GM19467 (cell line): ENCODE results near the gene TERC.
"Not testable (repeated sequence)": the region's sequence is repeated elsewhere in the genome, so short reads cannot be mapped to it uniquely, and the experiment has no call there.

ENCODE experiments used
- ATAC-seq: cut with Tn5 transposase; IDR thresholded peaks from one replicate; pipeline ENCODE4 v1.9.1; 2021; ENCODE audit warnings: mild to moderate bottlenecking, moderate library complexity; ENCODE audit not compliant: unreplicated experiment

The TERC gene

GRCh38 chr3:169772305-169772896 is 7.5 kb upstream of the TERC start:
- peak; percentile 20 for ATAC-seq

DNA sequence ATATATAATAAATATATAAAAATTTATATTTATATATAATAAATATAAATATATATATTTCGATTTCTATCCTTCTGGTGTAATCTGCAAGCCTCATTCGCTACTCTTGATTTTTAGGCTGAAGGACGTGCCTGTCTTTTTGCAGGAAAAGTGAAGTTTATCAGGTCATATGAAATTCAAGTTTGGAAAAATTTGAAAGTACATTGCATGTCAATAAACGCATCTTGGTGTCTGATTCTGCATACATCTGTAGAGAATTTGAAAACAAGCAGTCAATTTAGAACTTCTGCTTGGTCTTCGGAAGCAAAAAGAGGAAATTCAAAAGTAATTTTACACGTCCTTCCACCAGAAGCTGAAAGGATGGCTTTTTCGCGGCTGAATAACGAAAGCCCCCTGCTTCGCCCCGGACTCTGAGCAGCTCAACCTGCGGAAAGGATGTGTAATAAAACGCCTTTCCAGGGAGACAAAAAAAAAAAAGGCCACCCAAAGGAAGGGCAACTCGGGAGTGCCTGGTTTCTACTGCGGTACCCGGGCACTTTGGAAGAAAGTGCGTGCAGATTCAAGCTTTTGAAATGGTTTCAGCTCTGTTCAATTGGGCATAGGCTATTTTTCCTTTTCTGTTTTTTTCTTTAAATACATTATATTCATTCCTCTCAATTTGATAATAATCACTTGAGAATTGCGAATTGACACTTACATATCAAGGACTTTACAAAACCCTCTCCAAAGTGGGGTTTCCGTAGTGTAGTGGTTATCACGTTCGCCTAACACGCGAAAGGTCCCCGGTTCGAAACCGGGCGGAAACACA is 6.8 kb upstream of the TERC start:
- ATAC-seq = no peak

GRCh38 chr3:169769287-169770181 is 4.7 kb upstream of the TERC start, which contains the start of gene ACTRT3:
Gene ACTRT3 (minus strand): TSS chr3:169769561. CDS start chr3:169769520, 41 bp downstream.
- ATAC-seq = peak; percentile 24

GRCh38 chr3:169764312-169764881 is 463 bp downstream of the TERC start:
- ATAC-seq = peak; percentile 13

DNA sequence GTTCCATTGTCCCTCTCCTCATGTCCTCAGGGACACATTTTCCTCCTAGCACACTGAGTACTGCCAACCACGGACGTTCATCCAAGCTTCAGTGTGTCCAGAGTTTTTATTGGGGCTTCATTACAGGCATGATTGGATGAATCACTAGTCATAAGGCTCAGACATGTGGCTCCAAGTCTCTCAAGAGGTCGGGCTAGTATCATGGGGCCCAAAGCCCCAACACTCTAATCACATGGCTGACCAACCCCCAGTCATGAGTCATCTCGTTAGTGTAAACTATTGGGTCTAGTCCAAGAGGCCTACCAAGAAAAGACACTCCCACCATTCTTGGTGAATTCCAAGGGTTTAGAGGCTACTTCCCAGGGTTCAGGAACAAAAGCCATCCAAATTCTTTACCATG is 4.4 kb downstream of the TERC start:
- no peak for ATAC-seq

GRCh38 chr3:169759256-169759655 is 5.6 kb downstream of the TERC start:
- peak; percentile 49 for ATAC-seq

- ATAC-seq = no peak
Measured at GRCh38 chr3:169758359-169758994, 6.4 kb downstream of the TERC start.

DNA sequence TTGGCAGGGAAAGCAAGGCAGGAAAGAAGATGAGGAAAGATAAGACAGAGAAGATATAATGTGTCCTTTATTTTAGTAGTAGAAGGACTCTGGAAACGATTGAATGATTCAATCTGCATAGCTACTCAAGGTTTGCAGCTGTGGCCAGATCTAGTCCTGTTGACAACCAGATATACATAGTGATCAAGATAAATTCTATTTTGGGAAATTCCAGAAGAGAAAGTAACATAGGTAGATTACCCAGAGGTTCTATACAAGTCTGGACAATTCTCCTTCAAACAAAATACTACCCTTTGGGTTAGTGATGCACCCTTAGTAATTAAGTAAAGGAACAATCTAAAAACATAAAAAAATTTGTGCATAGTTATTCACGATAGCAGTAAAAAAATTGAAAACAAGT is 9.4 kb downstream of the TERC start:
- ATAC-seq = no peak

DNA sequence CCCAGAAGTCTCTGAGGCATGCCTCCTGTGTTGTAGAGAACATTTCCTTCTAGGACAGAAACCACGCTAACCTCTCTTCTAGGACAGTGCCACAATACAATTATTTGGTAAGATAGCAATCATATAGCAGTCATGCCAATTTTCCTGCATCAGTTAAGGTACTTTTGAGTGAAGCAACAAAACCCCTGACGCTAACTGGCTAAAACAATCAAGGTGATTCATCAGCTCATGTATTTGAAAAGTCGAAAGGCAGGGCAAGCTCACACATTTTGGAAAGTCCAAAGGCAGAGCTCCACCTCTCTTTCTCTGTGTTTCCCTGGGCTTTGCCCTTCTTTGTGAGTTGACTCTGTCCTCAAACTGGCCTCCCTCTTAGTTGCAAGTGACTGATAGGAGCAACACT is 10.1 kb downstream of the TERC start:
- ATAC-seq = no peak

DNA sequence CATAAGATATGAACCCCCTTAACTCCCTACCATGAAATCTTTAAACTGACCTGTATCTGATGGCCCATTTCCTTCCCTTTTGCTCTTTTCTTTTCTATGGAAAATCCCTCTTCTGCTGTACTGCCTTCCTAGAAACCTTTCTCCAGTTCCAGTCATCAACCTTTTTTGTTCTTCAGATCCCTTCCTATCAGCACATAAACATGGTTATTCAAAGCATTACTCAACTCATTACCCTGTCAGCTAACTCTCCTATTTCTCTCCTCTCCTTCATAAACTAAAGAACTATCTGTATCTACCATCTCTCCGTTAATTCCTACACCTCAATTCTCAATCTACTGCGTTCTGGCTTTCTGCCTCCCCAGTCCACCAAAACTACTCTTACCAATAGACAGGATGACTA is 13.0 kb downstream of the TERC start:
- no peak for ATAC-seq

GRCh38 chr3:169750665-169751064 is 14.2 kb downstream of the TERC start:
- ATAC-seq = no peak

DNA sequence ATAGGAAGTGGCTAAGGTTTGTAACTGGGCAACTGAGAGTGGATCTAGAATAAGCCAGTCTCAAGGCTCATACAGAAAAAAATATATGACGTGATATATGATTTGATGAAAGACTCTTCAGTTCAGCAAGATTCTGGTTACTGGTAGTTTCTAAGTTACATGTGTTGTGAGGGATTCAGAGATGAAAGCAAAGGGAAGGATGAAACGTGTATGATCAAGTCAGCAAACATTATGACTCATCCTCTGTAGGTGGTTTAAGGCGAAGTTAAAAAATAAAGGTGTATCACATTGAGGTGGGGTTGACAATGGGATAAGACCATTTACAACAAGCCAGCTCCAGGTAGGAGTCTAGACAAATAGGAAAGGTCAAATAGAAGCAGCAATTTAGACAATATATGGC is 16.2 kb downstream of the TERC start:
- no peak for ATAC-seq

DNA sequence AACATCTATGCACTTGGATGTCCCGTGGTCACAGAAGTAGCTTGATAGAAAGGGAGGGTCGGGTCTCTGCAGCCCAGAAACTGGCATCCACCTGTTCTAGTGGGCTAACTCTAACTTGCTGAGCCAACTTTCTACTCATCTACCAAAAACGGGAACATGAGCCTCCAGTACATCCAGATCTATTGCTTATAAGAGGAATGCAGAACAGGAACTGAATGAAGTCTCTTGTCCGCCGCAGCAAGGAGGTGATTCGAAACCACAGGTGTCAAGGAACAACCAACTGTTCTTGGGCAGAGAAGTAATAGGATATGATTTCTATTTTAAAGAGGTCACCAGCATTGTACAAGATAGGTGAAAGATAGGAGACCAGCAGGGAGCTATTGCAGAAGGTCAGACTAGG is 17.9 kb downstream of the TERC start:
- ATAC-seq = no peak

DNA sequence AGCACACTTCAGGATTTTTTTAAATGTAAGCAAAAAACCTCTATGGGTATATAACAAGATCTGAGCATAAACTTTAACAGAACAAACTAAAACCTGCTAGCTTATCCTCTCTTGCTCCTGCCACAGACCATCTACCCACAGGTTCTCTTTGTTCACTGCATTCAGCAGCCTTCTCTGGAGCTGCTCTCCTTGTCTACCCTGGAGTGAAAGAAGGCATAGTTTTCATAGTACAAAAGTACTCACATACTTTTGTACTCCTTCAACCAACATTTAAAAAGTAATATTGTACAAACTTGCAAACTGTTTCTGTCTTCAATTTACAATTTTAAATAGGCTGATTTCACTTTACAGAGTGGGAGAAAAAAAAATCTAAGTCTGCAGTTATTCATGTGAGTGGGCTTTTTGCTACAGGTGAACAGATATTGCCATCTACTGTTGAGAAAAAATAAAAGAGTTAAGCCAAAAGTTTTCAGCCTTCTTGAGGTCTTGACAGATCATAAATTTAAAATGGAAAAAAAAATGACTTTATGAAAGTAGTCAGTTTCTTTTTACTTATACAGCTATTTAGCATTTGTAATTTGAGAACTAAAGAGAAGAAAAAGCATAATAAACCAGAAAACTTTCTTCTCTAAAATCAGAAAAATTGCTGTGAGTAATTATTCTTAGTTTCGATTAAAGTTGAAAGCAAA is 20.4 kb downstream of the TERC start:
- no peak for ATAC-seq

- no peak for ATAC-seq
Measured at GRCh38 chr3:169739067-169739466, 25.8 kb downstream of the TERC start.

GRCh38 chr3:169731857-169732256 is 33.0 kb downstream of the TERC start:
- ATAC-seq = not testable (repeated sequence)

- no peak for ATAC-seq
Measured at GRCh38 chr3:169722724-169723123, 42.1 kb downstream of the TERC start.

DNA sequence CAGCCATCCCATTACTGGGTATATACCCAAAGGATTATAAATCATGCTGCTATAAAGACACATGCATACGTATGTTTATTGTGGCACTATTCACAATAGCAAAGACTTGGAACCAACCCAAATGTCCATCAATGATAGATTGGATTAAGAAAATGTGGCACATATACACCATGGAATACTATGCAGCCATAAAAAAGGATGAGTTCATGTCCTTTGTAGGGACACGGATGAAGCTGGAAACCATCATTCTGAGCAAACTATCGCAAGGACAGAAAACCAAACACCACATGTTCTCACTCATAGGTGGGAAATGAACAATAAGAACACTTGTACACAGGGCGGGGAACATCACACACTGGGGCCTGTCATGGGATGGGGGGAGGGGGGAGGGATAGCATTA is 46.4 kb downstream of the TERC start:
- not testable (repeated sequence) for ATAC-seq
